Neutrophil (primary cell): ENCODE results near the gene THBS4.
"Not testable (repeated sequence)": the region's sequence is repeated elsewhere in the genome, so short reads cannot be mapped to it uniquely, and the experiment has no call there.

Source experiments
- H3K27ac ChIP-seq: fragments of 200-600 bp; sonication (generic); 2 replicates; pipeline ENCODE4 v1.5.1; 2016; ENCODE audit warnings: mild to moderate bottlenecking, moderate library complexity
- H3K27me3 ChIP-seq: fragments of 200-600 bp; sonication (generic); 2 replicates; pipeline ENCODE4 v1.6.0; 2016; ENCODE audit warnings: mild to moderate bottlenecking
- H3K36me3 ChIP-seq: fragments of 200-600 bp; sonication (generic); 2 replicates; pipeline ENCODE4 v1.5.1; 2017
- H3K4me1 ChIP-seq, 2 experiments: fragments of 200-600 bp in 1 of 2; sonication (generic) in 1 of 2; 1 replicate in 1 of 2; 2 replicates in 1 of 2; pipeline versions ENCODE4 v1.5.1 to v1.6.1; 2013 to 2016; ENCODE audit warnings: low read depth in 1 of 2, low read length in 1 of 2, mild to moderate bottlenecking in 1 of 2, moderate library complexity in 1 of 2; ENCODE audit not compliant: control insufficient read depth in 1 of 2, insufficient read depth in 1 of 2
- H3K4me3 ChIP-seq, 2 experiments: fragments of 200-600 bp in 1 of 2; sonication (generic) in 1 of 2; 1 replicate in 1 of 2; 2 replicates in 1 of 2; pipeline ENCODE4 v1.5.1; 2013 to 2016; ENCODE audit warnings: low read depth in 1 of 2, low read length in 1 of 2, mild to moderate bottlenecking in 1 of 2, moderate library complexity in 1 of 2
- H3K9me3 ChIP-seq: fragments of 200-600 bp; sonication (generic); 2 replicates; pipeline ENCODE4 v1.5.1; 2016
- TF ChIP-seq, protein P1 (sequence below): fragments of 200-600 bp; sonication (generic); IDR thresholded peaks from 2 replicates; pipeline ENCODE4 v1.5.1; 2016; ENCODE audit warnings: antibody characterized with exemption

Gene THBS4

DNA sequence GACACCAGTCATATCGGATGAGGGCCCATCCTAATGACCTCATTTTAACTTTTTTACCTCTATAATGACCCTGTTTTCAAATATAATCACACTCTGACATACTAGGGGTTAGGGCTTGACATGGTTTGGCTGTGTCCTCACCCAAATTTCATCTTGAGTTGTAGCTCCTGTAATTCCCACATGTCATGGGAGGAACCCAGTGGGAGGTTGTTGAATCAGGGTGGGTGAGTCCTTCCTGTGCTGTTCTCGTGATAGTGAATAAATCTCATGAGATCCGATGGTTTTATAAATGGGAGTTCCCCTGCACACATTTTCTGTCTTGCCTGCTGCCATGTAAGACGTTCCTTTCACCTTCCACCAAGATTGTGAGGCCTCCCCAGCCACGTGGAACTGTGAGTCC, 71.8 kb downstream of the THBS4 start:
- Histone ChIP-seq H3K9me3 (no peaks in the 10 kb centered on the region), H3K4me3 (no peak overlapping the region), H3K4me1 (no peaks in the 10 kb centered on the region), H3K27ac (no peak overlapping the region), H3K36me3 (no peaks in the 10 kb centered on the region), H3K27me3 (no peaks in the 10 kb centered on the region)
- TF ChIP-seq, protein P1, sequence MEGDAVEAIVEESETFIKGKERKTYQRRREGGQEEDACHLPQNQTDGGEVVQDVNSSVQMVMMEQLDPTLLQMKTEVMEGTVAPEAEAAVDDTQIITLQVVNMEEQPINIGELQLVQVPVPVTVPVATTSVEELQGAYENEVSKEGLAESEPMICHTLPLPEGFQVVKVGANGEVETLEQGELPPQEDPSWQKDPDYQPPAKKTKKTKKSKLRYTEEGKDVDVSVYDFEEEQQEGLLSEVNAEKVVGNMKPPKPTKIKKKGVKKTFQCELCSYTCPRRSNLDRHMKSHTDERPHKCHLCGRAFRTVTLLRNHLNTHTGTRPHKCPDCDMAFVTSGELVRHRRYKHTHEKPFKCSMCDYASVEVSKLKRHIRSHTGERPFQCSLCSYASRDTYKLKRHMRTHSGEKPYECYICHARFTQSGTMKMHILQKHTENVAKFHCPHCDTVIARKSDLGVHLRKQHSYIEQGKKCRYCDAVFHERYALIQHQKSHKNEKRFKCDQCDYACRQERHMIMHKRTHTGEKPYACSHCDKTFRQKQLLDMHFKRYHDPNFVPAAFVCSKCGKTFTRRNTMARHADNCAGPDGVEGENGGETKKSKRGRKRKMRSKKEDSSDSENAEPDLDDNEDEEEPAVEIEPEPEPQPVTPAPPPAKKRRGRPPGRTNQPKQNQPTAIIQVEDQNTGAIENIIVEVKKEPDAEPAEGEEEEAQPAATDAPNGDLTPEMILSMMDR, result no peak

DNA sequence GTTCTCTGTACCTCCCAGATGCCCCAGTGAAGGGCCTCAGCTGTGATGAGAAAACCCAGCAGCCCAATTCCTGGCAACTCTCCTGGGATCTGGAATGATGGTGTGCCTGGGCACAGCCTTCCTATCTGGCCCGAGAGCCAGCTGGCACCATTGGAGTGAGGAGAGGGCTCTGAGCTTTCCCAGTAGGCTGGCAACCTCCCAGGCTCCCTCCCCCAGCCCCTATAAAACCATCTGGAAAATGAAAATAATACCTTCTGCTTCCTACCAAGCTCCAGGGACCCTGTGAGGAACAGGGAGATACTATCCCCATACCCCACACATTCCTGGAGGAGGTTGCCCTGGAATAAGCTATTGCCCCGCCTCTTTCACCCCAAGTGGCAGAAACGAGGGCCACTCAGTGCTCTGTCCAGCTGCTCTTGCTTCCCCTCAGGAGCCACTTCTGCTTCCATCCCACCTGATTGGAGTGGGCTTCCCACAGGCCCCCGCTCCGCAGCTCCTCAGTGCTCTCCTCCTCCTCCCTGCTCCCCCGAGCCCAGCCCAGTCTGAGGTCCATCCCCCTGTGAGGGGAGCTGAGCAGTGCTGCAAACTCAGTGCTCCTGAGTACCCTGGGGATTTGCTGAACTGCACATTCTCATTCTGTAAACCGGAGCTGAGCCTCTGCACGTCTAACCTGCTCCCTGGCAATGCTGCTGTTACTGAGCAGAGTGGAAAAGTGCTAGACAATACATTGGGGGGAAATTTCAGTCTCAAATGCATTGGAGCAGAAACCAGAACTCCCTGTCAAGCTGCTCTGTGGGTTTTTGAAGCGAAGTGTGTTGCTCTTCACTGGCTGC, 74.7 kb downstream of the THBS4 start:
- no peaks in the 10 kb centered on the region for H3K9me3 ChIP-seq
- H3K27me3 ChIP-seq, result no peaks in the 10 kb centered on the region
- H3K4me3 ChIP-seq, result no peak overlapping the region
- no peaks in the 10 kb centered on the region for H3K4me1 ChIP-seq
- TF ChIP-seq, protein P1, result no peak
- H3K36me3 ChIP-seq, result no peaks in the 10 kb centered on the region
- H3K27ac ChIP-seq, result no peak overlapping the region

DNA sequence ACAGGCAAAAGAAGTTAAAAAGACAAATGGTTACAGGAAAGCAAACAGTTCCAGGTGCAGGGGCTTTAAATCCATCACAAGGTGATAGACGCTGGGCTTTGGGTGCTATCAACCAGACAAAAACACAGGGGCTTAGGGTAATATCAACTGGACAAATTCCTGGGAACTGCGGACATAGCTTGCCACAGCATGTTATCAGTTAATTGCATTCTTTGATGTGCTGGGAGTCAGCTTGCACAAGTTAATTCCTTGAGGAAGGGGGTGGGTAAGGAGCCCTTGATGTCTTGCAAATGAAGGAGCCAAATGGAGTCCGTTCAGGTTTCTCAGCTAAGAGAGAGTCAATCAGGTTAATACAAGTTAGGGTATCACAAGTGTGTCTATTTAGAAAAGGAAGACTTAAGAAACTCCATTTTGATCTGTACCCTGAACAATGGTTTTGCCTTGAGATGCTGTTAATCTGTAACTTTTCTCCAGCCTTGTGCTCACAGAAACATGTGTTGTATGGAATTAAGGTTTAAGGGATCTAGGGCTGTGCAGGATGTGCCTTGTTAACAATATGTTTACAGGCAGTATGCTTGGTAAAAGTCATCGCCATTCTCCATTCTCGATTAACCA, 76.3 kb downstream of the THBS4 start:
- not testable (repeated sequence) for H3K4me3 ChIP-seq, H3K9me3 ChIP-seq, H3K27me3 ChIP-seq, H3K4me1 ChIP-seq, H3K27ac ChIP-seq, H3K36me3 ChIP-seq

DNA sequence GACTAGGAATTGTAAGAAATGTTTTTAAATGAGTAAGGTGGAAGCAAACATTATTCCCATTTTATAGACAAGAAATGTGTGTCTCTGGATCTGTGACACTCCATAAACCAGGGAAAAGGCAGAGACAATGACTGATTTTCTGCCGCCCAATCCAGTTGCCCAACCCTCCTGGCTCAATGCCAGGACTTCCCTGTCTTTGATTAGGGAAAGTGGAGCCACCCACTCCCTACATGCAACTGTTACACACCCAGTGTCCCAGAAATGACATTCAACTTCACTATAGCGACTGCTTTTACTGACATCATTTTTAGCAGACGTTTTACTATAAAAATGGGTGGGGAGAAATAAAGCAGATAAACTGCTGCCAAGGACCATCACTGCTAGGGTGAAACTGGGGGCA, 79.7 kb downstream of the THBS4 start:
- no peak overlapping the region for H3K4me3 ChIP-seq
- no peaks in the 10 kb centered on the region for H3K9me3 ChIP-seq
- no peaks in the 10 kb centered on the region for H3K36me3 ChIP-seq
- no peak overlapping the region for H3K27ac ChIP-seq
- no peaks in the 10 kb centered on the region for H3K27me3 ChIP-seq
- TF ChIP-seq, protein P1, result no peak
- no peaks in the 10 kb centered on the region for H3K4me1 ChIP-seq

DNA sequence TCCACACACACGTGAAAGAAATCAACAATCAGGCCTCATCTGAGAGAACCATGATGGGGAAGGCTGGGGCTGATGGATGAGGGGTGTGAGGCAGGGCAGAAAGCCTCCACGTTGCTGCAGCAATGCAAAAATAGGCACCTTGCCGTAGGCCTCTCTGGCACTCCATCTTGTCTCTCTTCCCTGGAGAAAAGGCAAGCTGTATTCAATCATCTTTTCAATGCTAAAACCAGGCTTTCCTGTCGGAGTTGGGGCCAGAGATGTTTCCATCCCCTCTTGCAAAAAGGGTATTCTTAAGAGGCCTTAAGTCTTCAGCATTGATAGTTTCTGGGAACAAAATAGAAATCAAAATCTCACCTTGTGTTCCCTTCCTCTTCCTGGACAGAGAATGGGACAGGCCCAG, 80.9 kb downstream of the THBS4 start:
- Histone ChIP-seq H3K4me3 (no peak overlapping the region), H3K27me3 (no peaks in the 10 kb centered on the region), H3K27ac (no peak overlapping the region), H3K36me3 (no peaks in the 10 kb centered on the region), H3K4me1 (no peaks in the 10 kb centered on the region), H3K9me3 (no peaks in the 10 kb centered on the region)
- TF ChIP-seq, protein P1, result no peak

DNA sequence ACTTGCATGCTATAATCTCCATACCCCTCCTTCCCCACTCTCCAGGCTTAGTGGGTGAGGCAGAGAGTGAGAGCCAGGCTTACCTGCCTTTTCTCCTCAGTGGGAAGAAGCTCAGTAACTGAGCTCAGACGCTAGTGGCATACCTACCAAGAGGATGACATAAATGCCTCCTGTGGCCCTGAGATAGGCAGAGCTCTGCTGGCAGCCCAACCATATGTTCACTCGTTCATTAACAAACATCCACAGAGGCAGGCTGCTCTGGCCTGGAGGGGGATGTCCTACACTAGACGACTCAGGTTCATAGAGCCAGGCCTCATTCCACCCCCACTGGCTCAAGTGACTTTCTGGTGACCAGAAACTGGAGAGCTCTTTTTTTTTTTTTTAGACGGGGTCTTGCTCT, 81.3 kb downstream of the THBS4 start:
- Histone ChIP-seq H3K4me1 (no peaks in the 10 kb centered on the region), H3K4me3 (no peak overlapping the region), H3K9me3 (no peaks in the 10 kb centered on the region), H3K27ac (no peak overlapping the region), H3K36me3 (no peaks in the 10 kb centered on the region), H3K27me3 (no peaks in the 10 kb centered on the region)
- TF ChIP-seq, protein P1, result no peak
